Left ventricle myocardium inferior (tissue), 1 donor: ENCODE data around the gene BBS9. TPM values are rescaled to one million over a fixed set of nuclear protein-coding genes. Genes with fewer than 3 reads are reported as not detected.

Experiments
- DNase-seq: peaks from one replicate; pipeline ENCODE4 v3.0.0-alpha.2; 2020
- H3K27ac ChIP-seq: fragments of 200-600 bp; replicated peaks from 2 replicates; pipeline ENCODE4 v1.8.0; 2021
- H3K27me3 ChIP-seq: fragments of 200-600 bp; 2 replicates; pipeline ENCODE4 v1.8.0; 2021; ENCODE audit warnings: low read depth
- H3K36me3 ChIP-seq: fragments of 200-600 bp; 2 replicates; pipeline ENCODE4 v1.8.0; 2021
- H3K4me1 ChIP-seq: fragments of 200-600 bp; 2 replicates; pipeline ENCODE4 v1.8.0; 2021
- H3K4me3 ChIP-seq: fragments of 200-600 bp; 2 replicates; pipeline ENCODE4 v1.8.0; 2021; ENCODE audit warnings: mild to moderate bottlenecking, moderate library complexity
- H3K9me3 ChIP-seq: fragments of 200-600 bp; replicated peaks from 2 replicates; pipeline ENCODE4 v1.8.0; 2021
- CTCF ChIP-seq: fragments of 200-600 bp; IDR thresholded peaks from 2 replicates; pipeline ENCODE4 v1.8.0; 2021; ENCODE audit warnings: antibody characterized with exemption, mild to moderate bottlenecking, borderline replicate concordance
- intact Hi-C: fragments of 100-400 bp; cut with micrococcal nuclease; formaldehyde crosslinking; loops from one replicate; pipeline ENCODE4 v1.11.0; 2022
- total RNA-seq: library from RNA; stranded (reverse); fragmentation: NEBNext Ultra II Directional; extraction: Animal tissue kit (Norgen Biotek cat#: 25700); gene quantifications from one replicate; pipeline ENCODE4 v1.2.1, GENCODE V29; 2021
- donor health status: DM: no; HTN: yes; CAD: no; lungs with severe emphysema.

BBS9 gene
- total RNA-seq, 1 donor from 2014 or later: 13.7 TPM

GRCh38 chr7:33616752-33617151 is 487.4 kb downstream of the BBS9 start:
- intact Hi-C loops: no loop called here
- TF ChIP-seq CTCF: no peak

GRCh38 chr7:33619264-33619663 is 489.9 kb downstream of the BBS9 start:
- intact Hi-C loops: no loop called here
- Histone ChIP-seq H3K27ac (no peak overlapping the region), H3K9me3 (peaks cover 21% of the 10 kb centered on the region), H3K4me3 (no peak overlapping the region), H3K36me3 (no peaks in the 10 kb centered on the region), H3K27me3 (no peaks in the 10 kb centered on the region), H3K4me1 (no peaks in the 10 kb centered on the region)
- no peak for DNase-seq
- TF ChIP-seq CTCF: no peak

More at GRCh38 chr7:33616752-33617151, 487.4 kb downstream of the BBS9 start:
- Histone ChIP-seq H3K27me3 (no peaks in the 10 kb centered on the region), H3K9me3 (peaks cover 20% of the 10 kb centered on the region), H3K4me3 (no peak overlapping the region), H3K27ac (no peak overlapping the region), H3K36me3 (no peaks in the 10 kb centered on the region), H3K4me1 (peaks cover 5% of the 10 kb centered on the region)
- no peak for DNase-seq

GRCh38 chr7:33623267-33623666 is 493.9 kb downstream of the BBS9 start:
- Histone ChIP-seq H3K4me3 (no peak overlapping the region), H3K27ac (no peak overlapping the region), H3K4me1 (no peaks in the 10 kb centered on the region), H3K36me3 (no peaks in the 10 kb centered on the region), H3K27me3 (no peaks in the 10 kb centered on the region), H3K9me3 (peaks cover 37% of the 10 kb centered on the region)
- no peak for TF ChIP-seq CTCF
- DNase-seq: no peak
- intact Hi-C loops: no loop called here

GRCh38 chr7:33624215-33624614 is 494.9 kb downstream of the BBS9 start:
- Histone ChIP-seq H3K36me3 (no peaks in the 10 kb centered on the region), H3K9me3 (peaks cover 37% of the 10 kb centered on the region), H3K4me3 (no peak overlapping the region), H3K4me1 (no peaks in the 10 kb centered on the region), H3K27ac (no peak overlapping the region), H3K27me3 (no peaks in the 10 kb centered on the region)
- no peak for TF ChIP-seq CTCF
- intact Hi-C loops: no loop called here
- DNase-seq: no peak

- no peak overlapping the region for H3K27ac ChIP-seq
- no peaks in the 10 kb centered on the region for H3K4me1 ChIP-seq
- no peak for DNase-seq
- H3K4me3 ChIP-seq: no peak overlapping the region
- no peaks in the 10 kb centered on the region for H3K27me3 ChIP-seq
- no peaks in the 10 kb centered on the region for H3K36me3 ChIP-seq
- H3K9me3 ChIP-seq: peaks cover 17% of the 10 kb centered on the region
- intact Hi-C loops: no loop called here
- no peak for TF ChIP-seq CTCF
Measured at GRCh38 chr7:33626869-33627268, 497.5 kb downstream of the BBS9 start.

- Histone ChIP-seq H3K27me3 (no peaks in the 10 kb centered on the region), H3K4me3 (no peak overlapping the region), H3K4me1 (no peaks in the 10 kb centered on the region), H3K27ac (no peak overlapping the region), H3K36me3 (no peaks in the 10 kb centered on the region), H3K9me3 (peaks cover 17% of the 10 kb centered on the region)
- intact Hi-C loops: no loop called here
- no peak for TF ChIP-seq CTCF
- DNase-seq: no peak
Measured at GRCh38 chr7:33627741-33628140, 498.4 kb downstream of the BBS9 start.
